Neural progenitor cell (in vitro differentiated cells): ENCODE data around the gene OPCML.

Experiments used
- CTCF ChIP-seq: fragments of 200-600 bp; sonication (generic); IDR thresholded peaks from 2 replicates; pipeline ENCODE4 v1.5.1; 2017; ENCODE audit warnings: antibody characterized with exemption, mild to moderate bottlenecking
- EZH2 ChIP-seq: fragments of 200-600 bp; sonication (generic); IDR thresholded peaks from 2 replicates; pipeline ENCODE4 v1.6.1; 2017; ENCODE audit warnings: antibody characterized with exemption, mild to moderate bottlenecking, moderate library complexity
- EZH2phosphoT487 ChIP-seq: fragments of 200-600 bp; sonication (generic); IDR thresholded peaks from 2 replicates; pipeline ENCODE4 v1.6.1; 2017; ENCODE audit warnings: antibody characterized with exemption

DNA sequence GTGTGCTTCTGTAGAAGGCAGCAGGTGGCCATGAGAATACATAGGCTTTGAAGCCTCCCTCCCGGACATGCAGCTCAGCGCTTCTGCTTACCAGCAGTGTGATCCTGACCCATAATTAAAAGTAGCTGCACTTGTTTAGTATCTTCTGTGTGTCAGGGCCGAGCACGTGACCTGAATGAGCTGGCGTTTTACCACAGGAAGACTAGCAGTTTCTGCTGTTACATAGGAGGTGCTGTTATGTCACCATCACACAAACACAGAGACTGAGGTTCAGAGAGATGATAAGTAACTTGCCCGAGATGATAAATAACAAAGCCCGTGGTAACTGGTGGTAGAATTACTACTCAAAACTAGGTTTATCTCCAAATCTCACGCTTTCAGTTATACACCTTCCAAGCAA lies 329.5 kb downstream of the OPCML start:
- TF ChIP-seq CTCF: no peak
- TF ChIP-seq EZH2: no peak
- TF ChIP-seq EZH2phosphoT487: no peak
